Epidermal melanocyte (primary cell): ENCODE results near the gene NCOR1.
"Not testable (repeated sequence)": the region's sequence is repeated elsewhere in the genome, so short reads cannot be mapped to it uniquely, and the experiment has no call there.

Experiments used
- DNase-seq: peaks from one replicate; pipeline ENCODE4 v3.0.0; 2011; ENCODE audit warnings: low spot score; ENCODE audit not compliant: insufficient read length

Gene NCOR1

DNA sequence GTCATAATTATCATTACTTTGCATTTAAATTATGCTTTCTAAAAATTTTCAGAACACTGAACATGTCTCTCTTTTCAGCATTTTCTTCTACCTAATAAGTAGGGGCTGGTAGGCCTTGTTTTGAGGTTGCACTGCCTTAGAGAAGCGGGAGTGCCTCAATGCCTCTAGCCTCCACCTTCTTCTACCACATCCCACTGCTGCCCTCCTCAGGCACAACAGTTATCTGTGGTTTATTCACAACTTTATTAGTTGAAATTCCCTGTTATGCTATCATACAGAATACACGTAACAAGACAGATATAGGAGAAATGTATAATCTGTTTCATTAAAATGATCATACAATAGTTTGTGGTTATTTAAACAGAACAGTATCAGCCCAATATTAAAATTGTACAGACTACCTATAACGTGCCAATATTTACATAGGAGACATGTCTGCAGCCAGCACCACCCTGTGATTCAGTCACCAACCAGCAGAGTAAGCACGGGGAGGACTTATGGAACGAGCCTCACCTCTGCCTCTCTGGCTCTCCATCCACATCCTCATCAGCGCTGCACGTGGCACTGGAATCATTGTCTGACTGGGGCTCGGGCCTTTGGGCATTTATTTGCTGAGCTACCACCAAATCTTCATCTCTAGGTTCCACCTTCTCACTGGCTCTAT, 114.5 kb downstream of the NCOR1 start:
- DNase-seq: no peak

DNA sequence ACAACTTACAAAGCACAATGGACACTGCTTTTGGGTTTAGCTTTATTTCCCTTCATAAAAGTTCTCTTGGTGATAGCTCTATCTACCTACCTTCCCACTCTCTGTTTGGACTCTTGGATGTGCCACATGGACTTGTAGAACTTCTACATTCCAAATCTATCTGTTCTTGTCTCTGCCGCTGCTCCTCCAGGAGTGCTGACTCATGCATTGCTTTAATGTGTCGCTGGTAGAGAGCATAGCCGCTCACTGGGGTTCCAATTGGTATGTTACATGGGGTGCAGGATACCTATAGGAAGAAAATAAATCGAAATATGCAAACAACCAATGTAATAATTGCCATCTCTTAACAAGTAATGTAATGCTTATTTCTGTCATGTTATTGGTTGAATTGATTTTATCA, 123.6 kb downstream of the NCOR1 start:
- DNase-seq: no peak

DNA sequence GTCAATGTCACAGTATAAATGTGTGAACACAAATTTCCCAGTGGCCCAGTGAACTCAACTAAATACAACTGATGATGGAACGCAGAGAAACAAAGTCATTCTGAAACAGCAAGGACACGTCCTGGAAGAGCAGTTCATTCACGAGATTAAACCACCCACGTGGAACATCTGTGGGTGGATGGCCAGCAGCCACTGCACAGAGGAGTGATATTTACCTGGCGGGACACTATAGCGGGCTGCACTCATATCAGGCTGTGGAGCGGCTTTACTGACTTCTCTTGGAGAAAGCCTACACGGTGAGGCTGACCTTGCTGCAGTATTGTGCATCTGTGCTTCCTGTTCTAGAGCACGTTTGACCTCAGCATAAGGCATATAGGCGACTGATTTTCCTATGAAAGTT, 128.4 kb downstream of the NCOR1 start:
- DNase-seq: no peak

DNA sequence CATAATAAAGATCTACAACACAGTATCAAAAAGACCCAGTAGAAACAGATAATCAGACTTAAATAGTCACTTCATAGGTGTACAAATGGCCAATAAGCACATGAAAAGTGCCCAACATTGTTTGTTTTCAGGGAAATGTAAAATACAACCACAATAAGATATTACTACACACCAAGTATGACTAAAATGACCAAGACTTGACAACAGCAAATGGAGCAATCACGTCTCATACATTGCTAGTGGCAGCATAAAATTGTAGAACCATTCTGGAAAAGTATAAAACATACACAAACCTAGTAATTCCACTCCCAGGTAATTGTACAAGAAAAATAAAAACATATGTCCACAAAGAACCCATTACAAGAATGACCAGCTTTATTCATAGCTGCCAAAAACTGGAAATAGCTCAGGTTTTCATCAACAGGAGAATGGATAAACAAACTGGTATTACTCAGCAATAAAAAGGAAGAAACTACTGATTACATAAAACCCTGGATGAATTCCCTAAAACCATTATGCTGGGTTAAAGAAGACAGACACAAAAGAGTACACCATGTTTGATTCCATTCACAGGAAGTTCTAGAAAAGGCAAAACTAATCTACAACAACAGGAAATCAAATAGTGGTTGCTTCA, 130.2 kb downstream of the NCOR1 start:
- DNase-seq: no peak

DNA sequence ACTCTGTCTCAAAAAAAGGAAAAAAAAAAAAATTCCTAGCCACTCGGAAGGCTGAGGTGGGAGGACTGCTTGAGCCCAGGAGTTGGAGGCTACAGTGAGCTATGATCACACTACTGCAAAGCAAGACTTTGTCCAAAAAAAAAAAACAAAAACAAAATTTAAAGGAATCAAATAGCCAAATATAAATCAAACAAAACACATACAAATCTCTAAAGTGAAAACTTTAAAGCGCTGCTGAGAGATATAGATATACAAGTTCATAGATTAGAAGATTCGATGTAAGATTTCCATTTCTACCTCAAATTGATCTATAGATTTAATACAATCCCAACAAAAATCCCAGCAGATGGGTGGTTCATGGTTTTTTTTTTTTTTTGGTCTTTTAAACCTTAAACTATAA, 132.1 kb downstream of the NCOR1 start:
- DNase-seq: no peak

DNA sequence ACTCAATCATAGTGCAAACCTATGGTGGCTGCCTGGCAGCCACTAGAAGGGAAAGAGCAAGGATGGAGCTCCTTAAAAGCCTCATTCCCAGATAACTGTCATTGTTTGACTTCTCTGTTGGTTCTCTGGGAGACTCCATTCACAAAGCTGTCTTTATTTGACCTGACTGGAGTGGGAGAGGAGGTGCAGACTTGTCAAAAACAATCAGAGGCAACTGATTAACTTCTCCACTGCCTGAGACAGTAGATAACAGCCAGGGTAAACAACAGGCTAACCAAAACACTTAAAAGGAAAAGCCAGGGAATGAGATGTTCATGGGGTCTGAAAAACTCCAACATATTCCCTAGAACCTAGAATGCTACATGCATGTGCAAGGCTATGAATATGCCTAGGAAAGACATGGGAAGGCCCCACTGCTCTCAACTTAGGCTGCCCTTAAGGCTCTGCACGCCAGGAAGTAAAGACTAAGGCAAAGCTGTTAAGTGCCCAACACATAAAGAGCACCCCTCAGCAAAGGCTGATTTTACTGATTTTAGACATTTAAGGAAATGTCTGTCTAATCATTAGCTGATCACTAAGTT, 133.7 kb downstream of the NCOR1 start:
- no peak for DNase-seq

DNA sequence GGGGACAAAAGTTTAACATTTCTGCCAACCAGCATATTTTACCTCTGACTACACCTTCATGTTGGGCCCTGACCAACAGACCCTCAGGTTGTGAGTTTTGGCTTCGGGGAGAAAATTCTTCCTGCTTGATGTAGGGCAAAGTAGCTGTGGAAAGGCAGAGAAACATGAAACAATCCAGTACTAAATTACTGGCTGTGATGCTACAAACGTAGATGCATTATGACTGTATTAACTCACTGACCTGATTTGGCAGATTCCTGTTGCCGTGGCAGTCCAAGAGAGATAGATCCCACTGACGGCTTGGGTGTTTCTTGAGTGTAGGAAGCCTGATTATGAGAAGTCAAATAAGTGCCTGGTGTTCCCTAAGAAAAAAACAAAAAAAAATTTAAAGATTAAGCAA, 135.0 kb downstream of the NCOR1 start:
- no peak for DNase-seq

DNA sequence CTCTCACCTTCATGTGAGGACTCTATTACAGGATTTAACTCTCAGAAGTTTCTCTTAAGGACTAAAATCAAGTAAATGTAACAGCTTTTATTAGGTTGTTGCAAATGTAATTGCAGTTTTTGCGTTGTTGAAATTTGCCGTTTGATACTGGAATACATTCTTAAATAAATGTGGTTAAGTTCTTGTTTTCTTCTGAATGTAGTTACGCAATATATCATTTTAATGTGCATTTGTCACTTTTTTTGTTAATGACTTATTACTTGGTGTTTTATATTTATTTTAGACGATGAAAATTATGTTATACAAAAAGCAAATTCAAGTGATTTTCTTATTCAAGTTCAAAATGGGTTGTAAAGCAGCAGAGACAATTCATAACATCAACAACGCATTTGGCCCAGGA, 139.4 kb downstream of the NCOR1 start:
- DNase-seq: no peak

DNA sequence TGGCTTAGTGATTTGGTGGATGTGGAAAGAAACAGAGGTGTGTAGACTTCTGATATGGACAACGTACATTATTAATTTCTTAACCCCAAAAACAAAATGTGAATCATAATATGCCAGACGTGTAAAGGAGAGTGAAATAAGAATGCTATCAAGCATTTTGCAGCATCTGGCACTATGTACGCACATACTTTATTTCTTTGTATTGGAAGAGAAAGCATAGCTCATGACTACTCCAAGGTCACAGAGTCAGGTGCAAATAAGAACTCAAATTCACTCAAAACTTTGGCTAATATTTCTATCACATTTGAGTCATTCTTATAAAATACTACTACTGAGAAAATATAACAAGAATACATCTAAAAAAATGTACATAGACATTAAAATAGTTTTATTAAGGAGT, 140.9 kb downstream of the NCOR1 start:
- no peak for DNase-seq

DNA sequence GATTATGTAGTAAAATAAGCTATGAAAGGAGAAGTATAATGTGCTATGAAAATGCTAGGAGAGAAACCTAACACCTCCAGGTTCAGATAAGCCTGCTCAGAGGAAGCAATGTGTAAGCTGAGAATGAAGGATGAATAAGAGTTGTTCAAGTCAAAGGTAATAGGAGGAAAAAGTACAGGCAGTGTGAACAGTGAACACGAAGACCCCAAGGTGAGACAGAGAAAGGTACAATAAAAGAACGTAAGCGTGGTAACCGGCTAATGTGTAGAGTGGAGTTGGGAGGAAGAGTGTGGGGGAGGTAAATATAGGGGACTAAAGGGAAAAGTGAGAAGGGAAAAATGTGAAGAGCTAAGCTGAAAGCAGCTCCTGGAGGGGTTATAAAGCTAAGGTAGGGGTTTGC, 141.5 kb downstream of the NCOR1 start:
- DNase-seq: no peak

DNA sequence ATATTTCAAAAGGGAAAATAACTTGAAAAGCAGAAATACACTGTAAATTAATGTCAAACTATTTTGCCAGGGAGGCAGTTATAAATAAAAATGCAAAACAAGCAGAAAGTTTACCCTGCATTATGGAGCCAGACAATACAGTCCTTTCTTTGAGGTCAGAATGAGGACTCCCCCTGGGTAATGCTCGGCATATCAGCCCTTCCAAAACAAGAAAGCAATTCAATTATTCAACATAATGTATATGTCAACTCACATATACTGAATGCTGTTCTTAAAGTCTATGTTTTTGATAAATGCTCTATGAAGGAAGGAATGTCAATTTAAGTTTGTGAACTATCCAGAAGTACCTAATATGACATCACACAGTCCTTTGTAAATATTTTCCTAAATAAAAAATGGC, 143.3 kb downstream of the NCOR1 start:
- no peak for DNase-seq

DNA sequence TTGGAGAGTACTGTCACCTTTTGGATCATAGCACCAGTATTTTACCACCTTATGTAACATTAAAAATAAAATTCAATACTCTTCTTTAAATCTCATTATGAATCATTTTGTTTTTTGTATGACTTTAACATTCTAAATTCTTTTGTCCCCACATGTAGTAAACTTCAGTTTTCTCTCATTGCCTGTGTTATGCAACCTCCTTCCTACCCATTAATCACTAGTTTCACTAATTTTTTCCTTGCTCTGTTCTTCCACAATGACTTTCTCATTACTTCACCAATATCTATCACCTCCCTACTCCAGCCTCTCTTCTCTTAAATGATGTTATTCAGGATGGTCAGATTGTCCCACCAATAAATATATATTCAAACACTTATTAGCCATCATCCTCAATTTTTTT, 147.0 kb downstream of the NCOR1 start:
- no peak for DNase-seq

DNA sequence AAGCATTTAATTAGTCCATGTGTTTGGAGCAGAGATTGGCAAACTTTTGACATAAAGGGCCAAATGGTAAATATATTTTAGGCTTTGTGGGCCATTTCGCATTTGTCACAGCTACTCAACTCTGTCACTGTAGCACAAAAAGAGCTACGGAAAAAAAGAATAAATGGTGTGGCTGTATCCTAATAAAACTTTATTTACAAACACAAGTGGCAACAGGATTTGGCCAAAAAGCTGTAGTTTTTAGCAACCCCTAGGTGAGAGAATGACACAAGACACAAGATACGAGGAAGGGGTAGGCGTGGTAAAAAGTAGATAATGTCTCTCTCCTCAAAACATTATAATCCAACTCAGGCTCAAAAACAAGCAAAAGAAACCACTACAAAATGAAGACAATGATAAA, 149.2 kb downstream of the NCOR1 start:
- no peak for DNase-seq

DNA sequence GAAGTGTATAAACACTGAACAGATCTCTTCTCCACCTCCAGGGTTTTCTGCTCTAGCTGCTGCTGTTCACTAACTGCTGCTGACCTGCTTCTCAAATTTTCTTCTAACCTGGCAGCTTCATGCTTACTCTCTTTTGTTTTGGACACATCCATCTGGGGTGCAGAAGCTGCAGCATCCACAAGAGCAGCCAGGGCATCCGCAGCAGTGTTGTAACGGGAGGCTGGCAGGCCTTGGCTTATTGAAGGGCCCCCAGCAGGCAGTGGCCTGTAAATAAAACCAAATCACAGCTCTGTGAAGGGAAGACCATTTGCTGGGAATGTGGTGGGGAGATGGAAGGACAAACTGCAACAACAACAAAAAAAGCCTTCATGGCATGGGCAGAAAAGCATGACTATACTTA, 153.7 kb downstream of the NCOR1 start:
- no peak for DNase-seq

DNA sequence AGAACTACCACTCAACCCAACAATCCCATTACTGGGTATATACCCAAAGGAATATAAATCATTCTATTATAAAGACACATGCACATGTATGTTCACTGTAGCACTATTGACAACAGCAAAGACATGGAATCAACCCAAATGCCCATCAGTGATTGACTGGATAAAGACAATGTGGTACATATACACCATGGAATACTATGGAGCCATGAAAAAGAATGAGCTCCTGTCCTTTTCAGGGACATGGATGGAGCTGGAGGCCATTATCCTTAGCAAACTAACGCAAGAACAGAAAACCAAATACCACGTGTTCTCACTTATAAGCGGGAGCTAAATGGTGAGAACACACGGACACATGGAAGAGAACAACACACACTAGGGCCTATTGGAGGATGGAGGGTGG, 160.2 kb downstream of the NCOR1 start:
- not testable (repeated sequence) for DNase-seq

DNA sequence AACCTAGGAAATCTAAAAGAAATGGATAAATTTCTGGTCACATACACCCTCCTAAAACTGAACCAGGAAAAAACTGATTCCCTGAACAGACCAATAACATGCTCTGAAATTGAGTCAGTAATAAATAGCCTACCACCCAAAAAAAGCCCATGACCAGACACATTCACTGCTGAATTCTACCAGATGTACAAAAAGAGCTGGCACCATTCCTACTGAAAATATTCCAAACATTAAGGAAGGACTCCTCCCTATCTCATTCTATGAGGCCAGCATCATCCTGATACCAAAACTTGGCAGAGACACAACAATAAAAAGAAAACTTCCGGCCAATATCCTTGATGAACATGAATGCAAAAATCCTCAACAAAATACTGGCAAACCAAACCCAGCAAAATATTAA, 162.8 kb downstream of the NCOR1 start:
- no peak for DNase-seq

DNA sequence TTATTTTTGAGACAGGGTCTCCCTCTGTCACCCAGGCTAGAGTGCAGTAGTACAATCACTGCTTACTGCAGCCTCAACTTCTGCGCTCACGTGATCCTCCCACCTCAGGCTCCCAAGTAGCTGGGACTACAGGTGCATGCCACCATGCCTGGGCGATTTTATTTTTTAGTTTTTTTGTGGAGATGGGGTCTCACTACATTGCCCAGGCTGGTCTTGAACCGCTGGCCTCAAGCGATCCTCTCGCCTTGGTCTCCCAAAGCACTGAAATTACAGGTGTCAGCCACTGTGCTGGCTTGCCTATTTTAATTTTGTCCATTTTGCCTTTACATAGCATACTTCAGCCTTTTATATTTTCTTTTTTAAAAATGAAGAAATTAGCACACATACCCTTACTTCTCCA, 164.5 kb downstream of the NCOR1 start:
- no peak for DNase-seq

DNA sequence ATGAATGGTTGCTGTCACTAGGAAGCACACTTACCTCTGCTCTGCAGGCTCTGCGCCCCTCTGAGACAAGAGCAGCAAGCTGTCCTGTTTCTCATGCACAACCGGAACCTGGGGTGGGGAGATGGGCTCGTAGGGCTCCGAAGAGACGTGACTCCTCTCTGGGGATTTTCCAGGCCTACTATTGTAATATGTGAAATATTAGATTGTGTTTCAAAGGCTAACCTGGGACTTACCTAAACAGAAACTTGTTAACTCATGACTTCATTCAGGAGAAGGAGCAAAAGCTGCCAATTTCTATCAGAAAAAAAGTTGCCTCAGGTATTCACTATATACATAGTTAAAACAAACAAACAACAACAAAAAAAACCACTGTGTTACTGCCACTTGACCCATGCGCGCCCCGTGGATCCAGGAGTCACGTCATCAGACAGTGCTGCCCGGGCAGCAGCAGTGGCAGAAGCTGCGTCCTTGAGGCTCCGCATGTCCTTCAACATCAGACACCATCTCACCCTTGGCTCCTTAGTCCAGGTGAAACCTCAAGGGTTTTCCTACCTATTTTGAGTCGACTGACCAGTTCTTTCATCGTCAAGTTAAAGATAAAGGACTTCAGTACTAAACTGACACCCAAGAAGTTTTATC, 166.4 kb downstream of the NCOR1 start:
- no peak for DNase-seq

DNA sequence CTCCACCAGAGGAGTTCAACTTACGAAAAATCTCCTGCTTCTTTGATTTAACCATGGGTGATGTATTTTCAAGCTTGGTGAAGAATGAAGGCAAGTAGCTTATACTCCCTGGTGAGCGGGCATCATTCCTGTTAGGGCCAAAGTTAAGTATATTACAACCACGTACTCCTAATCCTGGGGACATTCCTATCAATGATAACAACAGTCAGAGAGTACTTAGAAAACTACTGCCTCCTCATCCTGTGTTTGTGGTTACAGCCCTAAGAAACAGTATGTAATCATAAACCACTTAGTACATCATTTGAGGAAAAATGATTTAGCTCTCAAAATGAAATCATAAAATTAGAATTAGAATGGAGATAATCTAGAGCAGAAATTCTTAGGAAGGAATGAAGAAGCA, 168.4 kb downstream of the NCOR1 start:
- no peak for DNase-seq

DNA sequence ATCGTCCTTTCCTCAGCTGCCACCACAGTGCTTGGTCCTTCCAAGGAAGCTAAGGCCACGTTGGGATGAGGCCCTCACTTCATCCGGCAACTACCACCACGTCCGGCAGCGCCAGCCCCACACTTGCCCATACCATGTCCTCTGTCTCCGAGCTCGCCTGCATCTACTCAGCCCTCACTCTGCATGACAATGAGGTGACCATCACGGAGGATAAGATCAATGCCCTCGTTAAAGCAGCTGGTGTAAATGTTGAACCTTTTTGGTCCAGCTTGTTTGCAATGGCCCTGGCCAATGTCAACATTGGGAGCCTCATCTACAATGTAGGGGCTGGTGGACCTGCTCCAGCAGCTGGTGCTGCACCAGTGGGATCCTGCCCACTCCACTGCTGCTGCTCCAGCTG, 170.8 kb downstream of the NCOR1 start:
- DNase-seq: no peak

DNA sequence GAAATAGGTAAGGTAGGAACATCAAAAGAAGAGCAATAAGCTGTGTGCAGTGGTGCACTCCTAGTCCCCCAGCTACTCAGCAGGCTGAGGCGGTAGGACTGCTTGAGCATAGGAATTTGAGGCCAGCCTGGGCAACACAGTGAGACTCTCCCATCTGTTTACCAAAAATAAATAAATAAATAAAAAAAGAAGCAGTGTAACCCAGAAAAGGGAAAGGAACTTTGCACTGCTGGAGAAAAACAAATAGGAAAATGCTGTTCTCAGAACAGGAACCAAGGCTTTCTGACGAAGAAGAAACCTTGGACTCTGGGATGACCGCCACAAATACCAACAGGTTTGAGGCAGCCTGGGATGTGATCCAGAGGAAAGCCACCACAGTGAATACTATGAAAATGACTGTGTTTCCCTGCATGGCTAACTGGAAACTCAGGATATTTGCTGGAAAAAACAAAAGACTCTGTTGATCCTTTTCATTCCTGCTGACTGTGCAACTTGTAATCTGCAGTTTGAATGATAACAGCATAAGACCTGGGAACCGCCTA, 174.6 kb downstream of the NCOR1 start:
- no peak for DNase-seq

DNA sequence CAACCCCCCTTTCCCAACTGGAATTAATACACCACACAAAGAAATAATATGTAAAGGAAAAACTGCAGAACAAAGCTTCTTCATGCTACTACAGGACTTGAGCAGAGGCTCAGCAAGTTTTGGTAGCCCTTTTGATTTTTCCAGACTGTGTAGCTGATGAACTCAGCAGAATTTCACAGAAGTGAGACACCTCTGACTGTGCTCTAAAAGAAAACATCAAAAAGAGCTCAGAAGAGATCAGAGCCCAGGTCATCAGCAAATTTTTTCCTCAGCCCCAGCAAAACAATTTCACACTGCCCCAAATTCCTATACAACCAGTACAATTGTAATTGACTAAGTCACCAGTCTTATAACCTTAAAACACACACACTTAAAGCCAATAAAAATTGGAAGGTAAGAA, 177.7 kb downstream of the NCOR1 start:
- no peak for DNase-seq
